SKM-1 treated with dmso at 0.1 percent for 144 hours (cell line): ENCODE results near the gene KLK13.

Source experiments
- DNase-seq: peaks from one replicate; lab custom pipeline; 2025; ENCODE audit not compliant: unreplicated experiment; lab: John Stamatoyannopoulos, UW

The KLK13 gene

GRCh38 chr19:51093101-51093500 lies 28.2 kb upstream of the KLK13 start:
- DNase-seq = no peak

- DNase-seq = no peak
These were observed 27.3 kb upstream of the KLK13 start for GRCh38 chr19:51091895-51092873.

GRCh38 chr19:51091126-51091525 lies 26.2 kb upstream of the KLK13 start:
- no peak for DNase-seq

- no peak for DNase-seq
These were observed 25.6 kb upstream of the KLK13 start for GRCh38 chr19:51090471-51090870.

- no peak for DNase-seq
These were observed 24.9 kb upstream of the KLK13 start for GRCh38 chr19:51089786-51090185.

GRCh38 chr19:51086153-51086850 lies 21.4 kb upstream of the KLK13 start:
- DNase-seq = no peak

GRCh38 chr19:51084505-51084904 lies 19.6 kb upstream of the KLK13 start:
- no peak for DNase-seq

GRCh38 chr19:51083783-51084182 lies 18.9 kb upstream of the KLK13 start:
- no peak for DNase-seq

GRCh38 chr19:51083181-51083580 lies 18.3 kb upstream of the KLK13 start:
- no peak for DNase-seq

- no peak for DNase-seq
These were observed 17.7 kb upstream of the KLK13 start, which contains the start of gene KLK14 for GRCh38 chr19:51082611-51083010. Gene KLK14 (minus strand): TSS chr19:51082887. CDS start chr19:51082614, 273 bp downstream.

GRCh38 chr19:51081476-51081875 lies 16.6 kb upstream of the KLK13 start:
- DNase-seq = no peak

GRCh38 chr19:51079481-51080110 lies 14.7 kb upstream of the KLK13 start:
- DNase-seq = no peak

- no peak for DNase-seq
These were observed 13.8 kb upstream of the KLK13 start for GRCh38 chr19:51078731-51079130.

- no peak for DNase-seq
These were observed 13.2 kb upstream of the KLK13 start for GRCh38 chr19:51078104-51078503.

GRCh38 chr19:51076631-51077213 lies 11.8 kb upstream of the KLK13 start:
- no peak for DNase-seq

- DNase-seq = no peak
These were observed 11.1 kb upstream of the KLK13 start for GRCh38 chr19:51075998-51076397.

GRCh38 chr19:51071095-51071405 lies 6.2 kb upstream of the KLK13 start:
- DNase-seq = no peak

- no peak for DNase-seq
These were observed 5.6 kb upstream of the KLK13 start for GRCh38 chr19:51070334-51071094.

GRCh38 chr19:51066393-51067186 lies 1.7 kb upstream of the KLK13 start:
- DNase-seq = no peak
